SK-MEL-5 (cell line): Measurements from ENCODE around the gene GAS5. TPM values are rescaled to one million over a fixed set of nuclear protein-coding genes. Genes with fewer than 3 reads are reported as not detected.
A peak's percentile ranks its signal among the peaks of the same experiment; 100 is the strongest.
"Not testable (repeated sequence)": the region's sequence is repeated elsewhere in the genome, so short reads cannot be mapped to it uniquely, and the experiment has no call there.

Experiments used
- DNase-seq: peaks from one replicate; pipeline ENCODE4 v3.0.0-alpha.2; 2016; ENCODE audit warnings: low read depth, low spot score
- in situ Hi-C: cut with HindIII; loops from 2 replicates; pipeline ENCODE4 v1.10.0; 2016; ENCODE audit warnings: low sequenced_read_pairs, high pct_unique_total_duplicates, low pct_unique_long_range_greater_than_20kb
- total RNA-seq: library from RNA; depleted of rRNA; stranded (reverse); fragments of >200 nt; shearing (Covaris generic); gene quantifications from 2 replicates; pipeline ENCODE4 v1.2.3, GENCODE V29; 2014

GAS5 gene
- total RNA-seq, 1 experiment from 2014 or later = 660 TPM

DNA sequence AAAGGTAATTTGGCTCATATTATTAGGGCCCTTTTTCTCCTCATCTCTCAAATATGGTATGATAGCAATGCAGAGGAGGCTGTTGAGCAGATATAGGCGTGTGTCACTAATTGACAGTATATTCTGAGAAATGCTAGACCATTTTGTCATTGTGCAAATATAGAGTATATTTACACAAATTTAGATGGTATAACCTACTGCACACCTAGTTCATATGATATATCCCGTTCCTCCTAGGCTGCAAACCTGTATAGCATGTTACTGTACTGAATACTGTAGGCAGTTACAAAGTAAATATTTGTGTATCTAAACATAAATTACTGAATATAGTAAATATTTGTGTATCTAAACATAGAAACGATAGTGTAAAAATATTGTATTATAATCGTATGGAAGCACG is 8.9 kb upstream of the GAS5 start:
- in situ Hi-C loops = no loop called here
- no peak for DNase-seq

DNA sequence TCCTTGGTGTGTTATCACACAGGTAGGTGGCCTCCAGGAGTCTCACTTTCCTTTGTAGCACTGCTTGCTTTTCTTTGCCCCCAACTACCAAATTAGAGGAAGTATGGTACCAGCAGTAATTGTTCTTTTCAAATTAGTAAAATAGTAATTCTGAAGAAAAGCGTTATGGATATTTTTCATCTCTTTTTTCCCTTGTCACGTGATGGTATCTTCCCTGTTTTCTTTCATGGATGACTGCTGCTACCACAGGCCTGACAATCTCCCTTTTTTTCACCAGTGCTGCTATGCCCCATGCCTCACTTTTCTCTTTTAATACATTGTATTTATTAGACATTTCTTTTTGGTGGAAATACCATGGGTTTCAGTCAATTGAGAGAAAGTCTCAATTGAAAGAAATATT is 3.7 kb upstream of the GAS5 start:
- no peak for DNase-seq
- in situ Hi-C loops = no loop called here

DNA sequence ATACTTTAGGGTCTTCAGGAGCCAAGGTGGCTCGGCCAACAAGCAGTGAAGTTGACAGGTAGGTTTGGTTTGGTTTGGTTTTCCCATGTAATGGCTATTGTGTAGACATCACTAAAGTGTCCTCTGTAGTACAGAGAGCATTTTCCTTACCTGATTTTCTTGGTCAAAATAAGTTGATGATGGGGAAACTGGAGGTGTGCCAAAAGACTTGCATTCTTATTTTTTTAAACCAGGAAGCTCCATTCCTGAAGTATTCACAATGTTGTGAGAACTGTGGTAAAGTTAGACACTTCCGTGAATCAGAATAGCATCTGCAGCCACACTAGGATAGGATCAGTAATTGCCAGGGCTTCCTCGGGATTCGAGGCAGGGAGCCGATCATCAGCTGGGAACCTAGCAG is 3.3 kb upstream of the GAS5 start:
- DNase-seq = no peak
- in situ Hi-C loops = no loop called here

DNA sequence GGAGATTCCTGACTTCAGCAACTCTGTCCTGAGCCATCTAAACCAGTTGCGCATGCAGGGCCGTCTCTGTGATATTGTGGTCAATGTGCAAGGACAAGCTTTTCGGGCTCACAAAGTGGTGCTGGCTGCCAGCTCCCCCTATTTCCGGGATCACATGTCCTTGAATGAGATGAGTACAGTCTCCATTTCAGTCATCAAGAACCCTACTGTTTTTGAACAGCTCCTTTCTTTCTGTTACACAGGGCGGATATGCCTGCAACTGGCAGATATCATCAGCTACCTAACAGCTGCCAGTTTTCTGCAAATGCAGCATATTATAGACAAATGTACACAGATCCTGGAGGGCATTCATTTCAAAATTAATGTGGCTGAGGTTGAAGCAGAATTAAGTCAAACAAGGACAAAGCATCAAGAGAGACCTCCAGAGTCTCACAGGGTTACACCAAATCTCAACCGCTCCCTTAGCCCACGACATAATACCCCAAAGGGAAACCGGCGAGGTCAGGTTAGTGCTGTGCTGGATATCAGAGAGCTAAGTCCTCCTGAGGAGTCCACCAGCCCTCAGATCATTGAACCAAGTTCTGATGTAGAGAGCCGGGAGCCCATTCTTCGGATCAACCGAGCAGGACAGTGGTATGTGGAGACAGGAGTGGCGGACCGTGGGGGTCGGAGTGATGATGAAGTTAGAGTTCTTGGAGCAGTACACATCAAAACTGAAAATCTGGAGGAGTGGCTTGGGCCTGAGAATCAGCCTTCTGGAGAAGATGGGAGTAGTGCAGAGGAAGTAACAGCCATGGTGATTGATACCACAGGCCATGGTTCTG is 2.7 kb upstream of the GAS5 start:
- in situ Hi-C loops = no loop called here
- peak; percentile 81 for DNase-seq

DNA sequence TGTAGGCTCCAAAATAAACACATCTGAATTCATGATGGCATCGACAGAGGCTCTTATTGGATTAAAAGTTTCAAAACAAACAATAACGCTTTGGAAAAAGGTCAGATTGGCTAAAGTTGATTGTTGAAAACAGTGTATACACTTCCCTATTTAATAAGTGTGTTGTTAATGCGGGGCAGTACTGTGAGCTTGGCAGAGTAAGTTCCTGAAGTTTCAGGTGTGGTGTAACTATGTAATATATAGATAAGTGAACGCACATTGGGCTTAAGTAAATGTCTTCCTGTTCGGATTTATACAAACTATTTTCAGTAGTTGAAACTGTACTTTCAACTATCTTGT is 1.2 kb upstream of the GAS5 start:
- in situ Hi-C loops = no loop called here

GRCh38 chr1:173868266-173869020 is 654 bp upstream of the GAS5 start, which contains the start of gene ZBTB37:
Gene ZBTB37 (plus strand): TSS chr1:173868380. CDS start chr1:173870226, 1,846 bp downstream.
- peak; percentile 87 for DNase-seq
- in situ Hi-C loops = no loop called here

More for the DNA sequence above, 1.2 kb upstream of the GAS5 start:
- DNase-seq = no peak

GRCh38 chr1:173867141-173867752 is 542 bp downstream of the GAS5 start:
- in situ Hi-C loops = no loop called here
- DNase-seq = no peak

DNA sequence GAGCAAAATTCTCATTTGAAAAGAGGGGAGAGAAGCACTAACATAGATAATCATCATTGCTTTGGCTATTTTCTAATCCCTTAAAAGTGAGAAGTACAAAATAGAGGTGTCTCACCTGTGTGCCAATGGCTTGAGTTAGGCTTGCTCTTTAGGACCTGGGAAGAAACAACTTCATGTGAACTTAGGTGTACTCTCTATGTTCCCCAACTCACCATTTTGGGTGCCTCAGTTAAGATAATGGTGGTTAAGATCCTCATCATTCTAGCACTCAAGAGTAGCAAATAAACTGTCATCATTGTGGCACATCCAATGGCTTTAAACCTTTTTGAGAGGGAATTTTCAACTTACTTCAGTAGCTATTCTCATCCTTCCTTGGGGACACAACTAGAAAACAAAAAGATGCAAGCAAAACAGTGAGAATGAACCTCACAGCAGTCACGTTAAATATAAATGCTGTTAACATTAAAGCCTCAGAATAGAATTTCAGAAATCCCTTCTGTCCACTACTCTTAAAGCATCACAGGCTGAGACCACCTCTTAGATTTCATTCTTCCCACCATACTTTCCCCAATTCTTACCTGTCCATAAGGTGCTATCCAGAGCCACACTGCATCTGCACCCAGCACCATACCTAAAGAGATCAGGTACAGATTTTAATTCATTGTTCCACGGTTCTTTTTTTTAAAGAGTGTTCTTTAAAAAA is 1.2 kb downstream of the GAS5 start:
- in situ Hi-C loops = no loop called here
- DNase-seq = no peak

- in situ Hi-C loops = no loop called here
- DNase-seq = no peak
Measured at GRCh38 chr1:173865468-173866164, 2.2 kb downstream of the GAS5 start.

- in situ Hi-C loops = no loop called here
Measured at GRCh38 chr1:173864179-173864867, 3.5 kb downstream of the GAS5 start.

DNA sequence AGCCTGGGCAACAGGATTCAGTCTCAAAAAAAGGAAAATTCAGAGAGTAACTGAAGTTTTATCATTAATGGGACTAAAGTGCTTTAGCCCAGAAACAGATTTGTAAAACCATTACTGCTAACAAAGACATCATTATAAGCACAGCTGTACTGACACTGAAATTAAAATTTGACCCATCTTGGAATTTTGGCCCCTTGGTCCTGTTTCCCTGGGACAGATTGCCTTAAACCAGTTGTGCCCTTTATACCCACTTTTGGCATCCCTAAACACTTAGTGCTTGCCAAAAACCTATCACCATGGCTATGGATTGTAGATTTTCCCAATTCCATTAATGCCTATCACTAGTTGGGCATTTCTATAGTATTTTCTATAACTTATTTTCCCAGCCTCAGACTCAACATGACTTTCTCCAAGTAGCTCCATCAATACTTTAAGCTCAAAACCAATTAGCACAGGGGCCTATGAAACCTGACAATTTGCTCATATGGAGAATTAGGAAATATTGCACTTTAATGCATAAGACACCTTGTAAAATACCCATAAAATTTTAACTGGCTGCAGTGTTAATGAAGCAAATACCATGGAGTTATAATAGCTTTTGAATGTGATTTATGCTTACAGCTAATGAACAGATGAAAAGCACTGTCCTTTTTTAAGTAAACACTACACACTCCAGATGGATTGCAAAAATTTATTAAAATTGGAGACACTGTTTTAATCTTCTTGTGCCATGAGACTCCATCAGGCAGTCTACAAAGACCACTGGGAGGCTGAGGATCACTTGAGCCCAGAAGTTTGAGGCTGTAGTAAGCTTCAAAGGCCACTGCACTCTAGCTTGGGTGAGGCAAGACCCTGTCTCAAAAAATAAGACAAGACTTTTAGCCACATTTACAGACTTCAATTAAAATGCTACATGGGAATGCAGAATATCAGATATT is 4.3 kb downstream of the GAS5 start:
- in situ Hi-C loops = no loop called here
- DNase-seq = no peak

More at GRCh38 chr1:173864179-173864867, 3.5 kb downstream of the GAS5 start:
- DNase-seq = no peak

DNA sequence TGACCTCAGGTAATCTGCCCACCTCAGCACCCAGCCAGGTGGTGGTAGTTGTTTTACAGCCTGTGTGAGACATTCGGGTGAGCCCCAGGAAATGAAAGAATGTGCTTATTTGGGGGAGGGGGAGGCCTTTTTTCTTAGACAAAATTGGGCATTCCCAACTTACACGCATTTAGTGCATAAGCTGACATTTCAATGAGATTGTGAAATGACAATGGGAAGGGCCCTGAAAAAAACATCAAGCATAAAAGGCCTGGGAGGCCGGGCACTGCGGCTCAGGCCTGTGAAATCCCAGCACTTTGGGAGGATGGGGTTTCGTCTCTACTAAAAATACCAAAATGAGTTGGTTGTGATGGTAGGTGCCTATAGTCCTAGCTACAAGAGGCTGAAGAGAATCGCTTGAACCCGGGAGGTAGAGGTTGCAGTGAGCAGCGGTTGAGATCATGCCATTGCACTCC is 5.0 kb downstream of the GAS5 start:
- in situ Hi-C loops = no loop called here
- peak; percentile 36 for DNase-seq

- in situ Hi-C loops = not testable (repeated sequence)
- peak; percentile 49 for DNase-seq
Measured at GRCh38 chr1:173862146-173862768, 5.5 kb downstream of the GAS5 start.

DNA sequence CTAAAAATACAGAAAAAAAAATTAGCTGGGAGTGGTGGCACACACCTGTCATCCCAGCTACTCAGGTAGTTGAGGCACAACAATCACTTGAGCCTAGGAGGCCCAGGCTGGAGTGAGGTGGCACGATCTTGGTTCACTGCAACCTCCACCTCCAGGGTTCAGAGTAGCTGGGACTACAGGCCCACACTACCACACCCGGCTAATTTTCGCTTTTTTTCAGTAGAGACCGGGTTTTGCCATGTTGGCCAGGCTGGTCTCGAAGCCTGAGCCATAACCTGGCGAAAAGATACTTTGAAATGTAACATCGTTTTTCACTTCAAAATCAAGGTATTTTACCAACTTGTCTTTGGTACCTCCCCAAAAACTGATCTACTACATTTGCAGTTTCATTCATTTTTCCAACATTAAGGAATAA is 6.1 kb downstream of the GAS5 start:
- DNase-seq = no peak
- in situ Hi-C loops = no loop called here

- in situ Hi-C loops = no loop called here
Measured at GRCh38 chr1:173860065-173860464, 7.7 kb downstream of the GAS5 start.

More at GRCh38 chr1:173860065-173860464, 7.7 kb downstream of the GAS5 start:
- DNase-seq = no peak
